ENCODE results near the gene NEU1.
"Not testable (repeated sequence)": the region's sequence is repeated elsewhere in the genome, so short reads cannot be mapped to it uniquely, and the experiment has no call there.

Gene NEU1

GRCh38 chr6:31874836-31875572 is 12.4 kb upstream of the NEU1 start:
- no peak for DNase-seq (ENCODE audit: low read depth in 1 of 2, low spot score in 1 of 2)

- DNase-seq (ENCODE audit: low read depth in 1 of 2, low spot score in 1 of 2), result no peak
Observed at GRCh38 chr6:31874084-31874670, 11.6 kb upstream of the NEU1 start.

GRCh38 chr6:31871046-31871659 is 8.5 kb upstream of the NEU1 start:
- DNase-seq (ENCODE audit: low read depth in 1 of 2, low spot score in 1 of 2), result no peak

- DNase-seq (ENCODE audit: low read depth in 1 of 2, low spot score in 1 of 2), result no peak
Observed at GRCh38 chr6:31870385-31870921, 7.8 kb upstream of the NEU1 start.

- no peak for DNase-seq (ENCODE audit: low read depth in 1 of 2, low spot score in 1 of 2)
Observed at GRCh38 chr6:31869343-31869742, 6.7 kb upstream of the NEU1 start.

- not testable (repeated sequence) for DNase-seq (ENCODE audit: low read depth in 1 of 2, low spot score in 1 of 2)
Observed at GRCh38 chr6:31868658-31868971, 6.0 kb upstream of the NEU1 start.

GRCh38 chr6:31865205-31866118 is 2.8 kb upstream of the NEU1 start:
- no peak for DNase-seq (ENCODE audit: low read depth in 1 of 2, low spot score in 1 of 2)

GRCh38 chr6:31864818-31865204 is 2.2 kb upstream of the NEU1 start:
- no peak for DNase-seq (ENCODE audit: low read depth in 1 of 2, low spot score in 1 of 2)

- DNase-seq (ENCODE audit: low read depth in 1 of 2, low spot score in 1 of 2), result not testable (repeated sequence)
Observed at GRCh38 chr6:31864123-31864562, 1.5 kb upstream of the NEU1 start.

GRCh38 chr6:31861919-31862343 is 690 bp downstream of the NEU1 start:
- DNase-seq (ENCODE audit: low read depth in 1 of 2, low spot score in 1 of 2), result no peak

GRCh38 chr6:31861150-31861549 is 1.5 kb downstream of the NEU1 start:
- DNase-seq (ENCODE audit: low read depth in 1 of 2, low spot score in 1 of 2), result no peak

- DNase-seq (ENCODE audit: low read depth in 1 of 2, low spot score in 1 of 2), result no peak
Observed at GRCh38 chr6:31860349-31860748, 2.3 kb downstream of the NEU1 start.

GRCh38 chr6:31859923-31860322 is 2.7 kb downstream of the NEU1 start:
- DNase-seq (ENCODE audit: low read depth in 1 of 2, low spot score in 1 of 2), result no peak

- no peak for DNase-seq (ENCODE audit: low read depth in 1 of 2, low spot score in 1 of 2)
Observed at GRCh38 chr6:31858707-31859106, 3.9 kb downstream of the NEU1 start.

GRCh38 chr6:31857774-31858173 is 4.8 kb downstream of the NEU1 start:
- DNase-seq (ENCODE audit: low read depth in 1 of 2, low spot score in 1 of 2), result not testable (repeated sequence)

- not testable (repeated sequence) for DNase-seq (ENCODE audit: low read depth in 1 of 2, low spot score in 1 of 2)
Observed at GRCh38 chr6:31851980-31852718, 10.5 kb downstream of the NEU1 start.

GRCh38 chr6:31851485-31851832 is 11.2 kb downstream of the NEU1 start:
- DNase-seq (ENCODE audit: low read depth in 1 of 2, low spot score in 1 of 2), result no peak

GRCh38 chr6:31850765-31851484 is 11.7 kb downstream of the NEU1 start:
- DNase-seq (ENCODE audit: low read depth in 1 of 2, low spot score in 1 of 2), result no peak

- no peak for DNase-seq (ENCODE audit: low read depth in 1 of 2, low spot score in 1 of 2)
Observed at GRCh38 chr6:31847276-31847978, 15.2 kb downstream of the NEU1 start.
